NB4 (cell line): Measurements from ENCODE around the gene TYRP1.
A peak's percentile ranks its signal among the peaks of the same experiment; 100 is the strongest.

Source experiments
- DNase-seq: peaks from one replicate; pipeline ENCODE4 v3.0.0; 2010; ENCODE audit warnings: low read depth
- H3K4me3 ChIP-seq: one replicate; pipeline ENCODE4 v1.5.1; 2011; ENCODE audit warnings: mild to moderate bottlenecking, low read depth, low read length, moderate library complexity
- CTCF ChIP-seq: IDR thresholded peaks from one replicate; pipeline ENCODE4 v1.5.1; 2012; ENCODE audit warnings: low read depth, low read length
- MAX ChIP-seq: IDR thresholded peaks from 2 replicates; pipeline ENCODE4 v1.6.1; 2011; ENCODE audit warnings: low read depth, low read length
- MYC ChIP-seq: IDR thresholded peaks from 2 replicates; pipeline ENCODE4 v1.6.1; 2011; ENCODE audit warnings: low read depth, low read length
- POLR2A ChIP-seq: IDR thresholded peaks from 2 replicates; pipeline ENCODE4 v1.6.1; 2011; ENCODE audit warnings: mild to moderate bottlenecking; ENCODE audit not compliant: insufficient read length; ENCODE audit errors: extremely low read depth

The TYRP1 gene

GRCh38 chr9:12696931-12697622 lies 3.9 kb downstream of the TYRP1 start:
- H3K4me3 ChIP-seq = no peak overlapping the region
- TF ChIP-seq CTCF = no peak
- TF ChIP-seq POLR2A = no peak
- TF ChIP-seq MAX = no peak
- TF ChIP-seq MYC = no peak
- no peak for DNase-seq

- no peak overlapping the region for H3K4me3 ChIP-seq
- no peak for TF ChIP-seq POLR2A
- TF ChIP-seq MAX = no peak
- no peak for TF ChIP-seq MYC
- TF ChIP-seq CTCF = no peak
- DNase-seq = no peak
Measured at GRCh38 chr9:12697719-12698118, 4.5 kb downstream of the TYRP1 start.

- H3K4me3 ChIP-seq = no peak overlapping the region
- TF ChIP-seq MYC (no peak), MAX (no peak), CTCF (no peak), POLR2A (no peak)
- DNase-seq = no peak
Measured at GRCh38 chr9:12698266-12698665, 5.1 kb downstream of the TYRP1 start.

GRCh38 chr9:12698986-12699385 lies 5.8 kb downstream of the TYRP1 start:
- no peak for DNase-seq
- H3K4me3 ChIP-seq = no peak overlapping the region

GRCh38 chr9:12699529-12699928 lies 6.3 kb downstream of the TYRP1 start:
- no peak for TF ChIP-seq MAX
- peak; percentile 22 for TF ChIP-seq CTCF
- TF ChIP-seq MYC = no peak
- H3K4me3 ChIP-seq = no peak overlapping the region
- DNase-seq = peak; percentile 12

More at GRCh38 chr9:12698986-12699385, 5.8 kb downstream of the TYRP1 start:
- no peak for TF ChIP-seq MAX
- no peak for TF ChIP-seq CTCF
- no peak for TF ChIP-seq MYC
- TF ChIP-seq POLR2A = no peak

- DNase-seq = no peak
- H3K4me3 ChIP-seq = no peak overlapping the region
- TF ChIP-seq POLR2A (no peak), MYC (no peak), CTCF (no peak), MAX (no peak)
Measured at GRCh38 chr9:12701126-12701525, 7.9 kb downstream of the TYRP1 start.
